ENCODE results near the gene OR11A1.
"Not testable (repeated sequence)": the region's sequence is repeated elsewhere in the genome, so short reads cannot be mapped to it uniquely, and the experiment has no call there.

The OR11A1 gene

GRCh38 chr6:29477923-29478450 lies 21.1 kb upstream of the OR11A1 start:
- no peak for DNase-seq

- no peak for DNase-seq
Measured at GRCh38 chr6:29474996-29475395, 18.1 kb upstream of the OR11A1 start.

GRCh38 chr6:29466241-29466640 lies 9.4 kb upstream of the OR11A1 start:
- no peak for DNase-seq

GRCh38 chr6:29465801-29466200 lies 8.9 kb upstream of the OR11A1 start:
- DNase-seq, result no peak

GRCh38 chr6:29465279-29465678 lies 8.4 kb upstream of the OR11A1 start:
- DNase-seq, result no peak

GRCh38 chr6:29462022-29462421 lies 5.2 kb upstream of the OR11A1 start:
- DNase-seq, result no peak

- no peak for DNase-seq
Measured at GRCh38 chr6:29461021-29461814, 4.3 kb upstream of the OR11A1 start.

GRCh38 chr6:29451471-29452193 lies 5.2 kb downstream of the OR11A1 start:
- DNase-seq, result no peak

GRCh38 chr6:29447670-29448069 lies 9.2 kb downstream of the OR11A1 start:
- DNase-seq, result no peak

GRCh38 chr6:29444031-29444430 lies 12.8 kb downstream of the OR11A1 start:
- not testable (repeated sequence) for DNase-seq

GRCh38 chr6:29442719-29443118 lies 14.2 kb downstream of the OR11A1 start:
- no peak for DNase-seq

- no peak for DNase-seq
Measured at GRCh38 chr6:29439006-29439405, 17.9 kb downstream of the OR11A1 start, which contains the start of gene OR10C1. OR10C1 (plus strand) TSS chr6:29439306; CDS start chr6:29440016, 710 bp downstream.

- not testable (repeated sequence) for DNase-seq
Measured at GRCh38 chr6:29436730-29437129, 20.1 kb downstream of the OR11A1 start.

GRCh38 chr6:29426654-29427053 lies 30.2 kb downstream of the OR11A1 start:
- DNase-seq, result no peak

- no peak for DNase-seq
Measured at GRCh38 chr6:29425075-29425474, 31.8 kb downstream of the OR11A1 start.

- no peak for DNase-seq
Measured at GRCh38 chr6:29424575-29424974, 32.3 kb downstream of the OR11A1 start.

- no peak for DNase-seq
Measured at GRCh38 chr6:29424168-29424567, 32.7 kb downstream of the OR11A1 start.

- no peak for DNase-seq
Measured at GRCh38 chr6:29419516-29419915, 37.4 kb downstream of the OR11A1 start.

- no peak for DNase-seq
Measured at GRCh38 chr6:29414588-29414987, 42.3 kb downstream of the OR11A1 start, which contains the start of gene OR12D1. OR12D1 (plus strand) TSS chr6:29414928.

- no peak for DNase-seq
Measured at GRCh38 chr6:29403801-29404200, 53.1 kb downstream of the OR11A1 start.

- no peak for DNase-seq
Measured at GRCh38 chr6:29399525-29399924, 57.3 kb downstream of the OR11A1 start.

- DNase-seq, result no peak
Measured at GRCh38 chr6:29395331-29395730, 61.5 kb downstream of the OR11A1 start, which contains the start of gene OR12D2. OR12D2 (plus strand) TSS chr6:29395631; CDS start chr6:29396700, 1,069 bp downstream.

- DNase-seq, result no peak
Measured at GRCh38 chr6:29388533-29388932, 68.3 kb downstream of the OR11A1 start.

- peak in 1 of 2 experiments; percentile 4 for DNase-seq
Measured at GRCh38 chr6:29376003-29376402, 80.9 kb downstream of the OR11A1 start.

Data from NCI-H524 (cell line).